Astrocyte (in vitro differentiated cells and primary cell): ENCODE measurements around the gene ADIPOQ. TPM values are rescaled to one million over a fixed set of nuclear protein-coding genes. Genes with fewer than 3 reads are reported as not detected.

Experiments used
- DNase-seq: peaks from one replicate; pipeline ENCODE4 v3.0.0-alpha.2; 2010; ENCODE audit warnings: low read depth
- FAIRE-seq: peaks from 2 replicates; lab custom pipeline; 2011; peaks lifted over from hg19 to GRCh38; lab: Jason Lieb, UNC
- H2AFZ ChIP-seq: 2 replicates; pipeline ENCODE4 v1.6.0; 2012; ENCODE audit warnings: low read depth, low read length, inconsistent platforms
- H3K27ac ChIP-seq: 2 replicates; pipeline ENCODE4 v1.5.1; 2011; ENCODE audit warnings: low read depth, low read length, inconsistent platforms
- H3K27me3 ChIP-seq: 2 replicates; pipeline ENCODE4 v1.6.0; 2011; ENCODE audit warnings: low read length, inconsistent platforms; ENCODE audit not compliant: insufficient read depth
- H3K36me3 ChIP-seq: 2 replicates; pipeline ENCODE4 v1.5.1; 2011; ENCODE audit warnings: low read length, inconsistent platforms; ENCODE audit not compliant: insufficient read depth
- H3K4me1 ChIP-seq: 2 replicates; pipeline ENCODE4 v1.5.1; 2011; ENCODE audit warnings: low read length, inconsistent platforms; ENCODE audit not compliant: insufficient read depth
- H3K4me2 ChIP-seq: 2 replicates; pipeline ENCODE4 v1.6.0; 2012; ENCODE audit warnings: low read length, inconsistent platforms
- H3K4me3 ChIP-seq: 2 replicates; pipeline ENCODE4 v1.5.1; 2011; ENCODE audit warnings: low read depth, mild to moderate bottlenecking, low read length, inconsistent platforms; ENCODE audit not compliant: insufficient read depth
- H3K79me2 ChIP-seq: 2 replicates; pipeline ENCODE4 v1.6.0; 2012; ENCODE audit warnings: mild to moderate bottlenecking, low read length, inconsistent platforms; ENCODE audit not compliant: insufficient read depth
- H3K9ac ChIP-seq: 2 replicates; pipeline ENCODE4 v1.6.0; 2012; ENCODE audit warnings: mild to moderate bottlenecking, low read length, inconsistent platforms
- H3K9me3 ChIP-seq: 2 replicates; pipeline ENCODE4 v1.5.1; 2012; ENCODE audit warnings: low read depth, mild to moderate bottlenecking, low read length, inconsistent platforms; ENCODE audit not compliant: insufficient read depth
- H4K20me1 ChIP-seq: 2 replicates; pipeline ENCODE4 v1.6.0; 2012; ENCODE audit warnings: low read length, inconsistent platforms; ENCODE audit not compliant: insufficient read depth
- H3K27ac Mint-ChIP-seq: one replicate; pipeline ENCODE4 v1.8.0; 2021; ENCODE audit warnings: mild to moderate bottlenecking, mixed read lengths; ENCODE audit not compliant: unreplicated experiment
- H3K27me3 Mint-ChIP-seq: one replicate; pipeline ENCODE4 v1.8.0; 2021; ENCODE audit warnings: low read depth, mixed read lengths; ENCODE audit not compliant: unreplicated experiment
- H3K36me3 Mint-ChIP-seq: one replicate; pipeline ENCODE4 v1.8.0; 2021; ENCODE audit warnings: low read depth, mixed read lengths; ENCODE audit not compliant: unreplicated experiment
- H3K4me1 Mint-ChIP-seq: one replicate; pipeline ENCODE4 v1.8.0; 2021; ENCODE audit warnings: low read depth, mixed read lengths; ENCODE audit not compliant: unreplicated experiment
- H3K4me3 Mint-ChIP-seq: one replicate; pipeline ENCODE4 v1.8.0; 2021; ENCODE audit warnings: mild to moderate bottlenecking, moderate library complexity, mixed read lengths; ENCODE audit not compliant: unreplicated experiment
- H3K9me3 Mint-ChIP-seq: one replicate; pipeline ENCODE4 v1.8.0; 2021; ENCODE audit warnings: mild to moderate bottlenecking, mixed read lengths; ENCODE audit not compliant: unreplicated experiment
- CTCF ChIP-seq: IDR thresholded peaks from 2 replicates; pipeline ENCODE4 v1.5.1; 2011; ENCODE audit warnings: low read depth, mild to moderate bottlenecking, inconsistent platforms, low read length, moderate library complexity; ENCODE audit not compliant: insufficient read depth
- EZH2 ChIP-seq: IDR thresholded peaks from 2 replicates; pipeline ENCODE4 v1.6.1; 2012; ENCODE audit warnings: mild to moderate bottlenecking, low read length, inconsistent platforms; ENCODE audit not compliant: insufficient read depth
- total RNA-seq: library from RNA; stranded (reverse); gene quantifications from 2 replicates; pipeline ENCODE4 v1.2.1, GENCODE V29; 2021

Gene ADIPOQ
- total RNA-seq, 1 donor from 2014 or later: not detected

GRCh38 chr3:186852994-186853393 is 10.5 kb downstream of the ADIPOQ start:
- H3K9me3 ChIP-seq: no peaks in the 10 kb centered on the region
- H3K36me3 ChIP-seq: no peaks in the 10 kb centered on the region
- no peak overlapping the region for H3K4me3 ChIP-seq
- no peaks in the 10 kb centered on the region for H4K20me1 ChIP-seq
- H3K79me2 ChIP-seq: no peaks in the 10 kb centered on the region
- H3K4me2 ChIP-seq: no peak overlapping the region
- FAIRE-seq (no peak), DNase-seq (no peak)
- no peak overlapping the region for H3K9ac ChIP-seq
- peaks cover 14% of the 10 kb centered on the region for H3K27me3 Mint-ChIP-seq
- H3K36me3 Mint-ChIP-seq: no peaks in the 10 kb centered on the region
- H3K4me1 Mint-ChIP-seq: no peaks in the 10 kb centered on the region
- no peak overlapping the region for H3K27ac Mint-ChIP-seq
- H3K27ac ChIP-seq: no peak overlapping the region
- peaks cover 4% of the 10 kb centered on the region for H3K9me3 Mint-ChIP-seq
- peaks cover 8% of the 10 kb centered on the region for H3K27me3 ChIP-seq
- TF ChIP-seq EZH2: no peak
- no peak for TF ChIP-seq CTCF
- H2AFZ ChIP-seq: no peak overlapping the region
- H3K4me3 Mint-ChIP-seq: no peak overlapping the region
- H3K4me1 ChIP-seq: no peaks in the 10 kb centered on the region

GRCh38 chr3:186854146-186854545 is 11.6 kb downstream of the ADIPOQ start:
- FAIRE-seq (no peak), DNase-seq (no peak)
- Mint-ChIP-seq H3K4me3 (no peak overlapping the region), H3K27ac (no peak overlapping the region), H3K9me3 (peaks cover 4% of the 10 kb centered on the region), H3K27me3 (peaks cover 14% of the 10 kb centered on the region), H3K36me3 (no peaks in the 10 kb centered on the region), H3K4me1 (no peaks in the 10 kb centered on the region)
- no peaks in the 10 kb centered on the region for H3K79me2 ChIP-seq
- H3K4me3 ChIP-seq: no peak overlapping the region
- H4K20me1 ChIP-seq: no peaks in the 10 kb centered on the region
- no peak overlapping the region for H3K27ac ChIP-seq
- H2AFZ ChIP-seq: no peak overlapping the region
- no peak overlapping the region for H3K9ac ChIP-seq
- no peak for TF ChIP-seq EZH2
- TF ChIP-seq CTCF: no peak
- H3K36me3 ChIP-seq: no peaks in the 10 kb centered on the region
- no peaks in the 10 kb centered on the region for H3K4me1 ChIP-seq
- H3K9me3 ChIP-seq: no peaks in the 10 kb centered on the region
- H3K27me3 ChIP-seq: peaks cover 2% of the 10 kb centered on the region
- H3K4me2 ChIP-seq: no peak overlapping the region

- Histone ChIP-seq H2AFZ (no peak overlapping the region), H3K27me3 (peaks cover 2% of the 10 kb centered on the region), H3K9me3 (no peaks in the 10 kb centered on the region), H3K4me2 (no peak overlapping the region), H4K20me1 (no peaks in the 10 kb centered on the region), H3K79me2 (no peaks in the 10 kb centered on the region), H3K4me3 (no peak overlapping the region), H3K4me1 (no peaks in the 10 kb centered on the region), H3K27ac (no peak overlapping the region), H3K9ac (no peak overlapping the region), H3K36me3 (no peaks in the 10 kb centered on the region)
- FAIRE-seq (no peak), DNase-seq (no peak)
- Mint-ChIP-seq H3K9me3 (peaks cover 8% of the 10 kb centered on the region), H3K36me3 (no peaks in the 10 kb centered on the region), H3K27ac (no peak overlapping the region), H3K4me3 (no peak overlapping the region), H3K27me3 (peaks cover 14% of the 10 kb centered on the region), H3K4me1 (no peaks in the 10 kb centered on the region)
- no peak for TF ChIP-seq EZH2
- TF ChIP-seq CTCF: no peak
Observed at GRCh38 chr3:186854954-186855353, 12.4 kb downstream of the ADIPOQ start.
